ENCODE measurements around the gene COL4A6. TPM values are rescaled to one million over a fixed set of nuclear protein-coding genes. Genes with fewer than 3 reads are reported as not detected.

The COL4A6 gene
- total RNA-seq, 1 donor from 2014 or later, result 40.5 TPM

- Histone ChIP-seq H3K9me3 (ENCODE audit: low read depth) (no peaks in the 10 kb centered on the region), H3K9ac (no peak overlapping the region), H3K36me3 (no peaks in the 10 kb centered on the region), H2AFZ (replicated peaks) (no peak overlapping the region), H3K27ac (no peak overlapping the region), H3K4me3 (no peak overlapping the region), H3K79me2 (ENCODE audit: low read depth) (no peaks in the 10 kb centered on the region), H3K27me3 (no peaks in the 10 kb centered on the region), H3F3A (ENCODE audit: low read depth) (no peaks in the 10 kb centered on the region), H3K4me2 (no peak overlapping the region), H3K4me1 (no peaks in the 10 kb centered on the region), H4K20me1 (ENCODE audit: low read depth) (no peaks in the 10 kb centered on the region)
- Mint-ChIP-seq H3K4me3 (no peak overlapping the region), H3K36me3 (peaks cover 77% of the 10 kb centered on the region), H3K9me3 (no peaks in the 10 kb centered on the region), H3K4me1 (peaks cover under 1% of the 10 kb centered on the region), H3K27ac (no peak overlapping the region), H3K27me3 (ENCODE audit: insufficient read depth, low read depth) (no peaks in the 10 kb centered on the region)
- TF ChIP-seq EZH2 (IDR thresholded peaks at IDR 0.05) (no peak), EZH2phosphoT487 (IDR thresholded peaks at IDR 0.05) (no peak), CTCF (IDR thresholded peaks at IDR 0.05) (no peak)
- no peak for DNase-seq (ENCODE audit: low spot score)
These were observed 221.8 kb downstream of the COL4A6 start for GRCh38 chrX:108216405-108216804.

- TF ChIP-seq CTCF (IDR thresholded peaks at IDR 0.05) (no peak), EZH2 (IDR thresholded peaks at IDR 0.05) (no peak), EZH2phosphoT487 (IDR thresholded peaks at IDR 0.05) (no peak)
- H3K9me3 ChIP-seq (ENCODE audit: low read depth), result no peaks in the 10 kb centered on the region
- no peaks in the 10 kb centered on the region for H4K20me1 ChIP-seq (ENCODE audit: low read depth)
- peaks cover 15% of the 10 kb centered on the region for H3K4me1 ChIP-seq
- no peak overlapping the region for H2AFZ ChIP-seq (replicated peaks)
- no peaks in the 10 kb centered on the region for H3F3A ChIP-seq (ENCODE audit: low read depth)
- H3K36me3 ChIP-seq, result no peaks in the 10 kb centered on the region
- Mint-ChIP-seq H3K36me3 (peaks cover 48% of the 10 kb centered on the region), H3K27ac (no peak overlapping the region), H3K4me3 (no peak overlapping the region), H3K9me3 (no peaks in the 10 kb centered on the region), H3K27me3 (ENCODE audit: insufficient read depth, low read depth) (no peaks in the 10 kb centered on the region), H3K4me1 (peaks cover 23% of the 10 kb centered on the region)
- no peak overlapping the region for H3K4me2 ChIP-seq
- no peaks in the 10 kb centered on the region for H3K27me3 ChIP-seq
- H3K27ac ChIP-seq, result no peak overlapping the region
- no peak overlapping the region for H3K9ac ChIP-seq
- DNase-seq (ENCODE audit: low spot score), result no peak
- H3K79me2 ChIP-seq (ENCODE audit: low read depth), result no peaks in the 10 kb centered on the region
- no peak overlapping the region for H3K4me3 ChIP-seq
These were observed 226.9 kb downstream of the COL4A6 start for GRCh38 chrX:108211301-108211700.

GRCh38 chrX:108209006-108209554, 229.1 kb downstream of the COL4A6 start:
- TF ChIP-seq CTCF (IDR thresholded peaks at IDR 0.05) (no peak), EZH2phosphoT487 (IDR thresholded peaks at IDR 0.05) (no peak), EZH2 (IDR thresholded peaks at IDR 0.05) (no peak)
- no peaks in the 10 kb centered on the region for H3K36me3 ChIP-seq

More at GRCh38 chrX:108209006-108209554, 229.1 kb downstream of the COL4A6 start:
- H3K9me3 ChIP-seq (ENCODE audit: low read depth), result no peaks in the 10 kb centered on the region
- H3K9me3 Mint-ChIP-seq, result no peaks in the 10 kb centered on the region
- no peak overlapping the region for H3K9ac ChIP-seq
- peaks cover 54% of the 10 kb centered on the region for H3K36me3 Mint-ChIP-seq
- H3K27ac ChIP-seq, result peak overlapping the region; percentile 70
- H2AFZ ChIP-seq (replicated peaks), result no peak overlapping the region
- no peaks in the 10 kb centered on the region for H3F3A ChIP-seq (ENCODE audit: low read depth)
- H3K4me3 Mint-ChIP-seq, result no peak overlapping the region
- H3K79me2 ChIP-seq (ENCODE audit: low read depth), result no peaks in the 10 kb centered on the region
- H3K4me1 Mint-ChIP-seq, result peaks cover 28% of the 10 kb centered on the region
- no peak overlapping the region for H3K27ac Mint-ChIP-seq
- peaks cover 15% of the 10 kb centered on the region for H3K4me1 ChIP-seq
- H4K20me1 ChIP-seq (ENCODE audit: low read depth), result no peaks in the 10 kb centered on the region
- H3K27me3 ChIP-seq, result no peaks in the 10 kb centered on the region
- no peak overlapping the region for H3K4me3 ChIP-seq
- DNase-seq (ENCODE audit: low spot score), result peak; percentile 19
- H3K27me3 Mint-ChIP-seq (ENCODE audit: insufficient read depth, low read depth), result no peaks in the 10 kb centered on the region
- no peak overlapping the region for H3K4me2 ChIP-seq

Data from neural progenitor cell (in vitro differentiated cells).